Activated CD8-positive, alpha-beta T cell treated with anti-CD3 and anti-CD28 coated beads, Interleukin-2, amount 10 ng/mL, durations not matched to agents 7 days and 5 days (primary cell): ENCODE results near the gene AMACR. TPM values are rescaled to one million over a fixed set of nuclear protein-coding genes. Genes with fewer than 3 reads are reported as not detected.

Experiments
- total RNA-seq, 2 experiments: library from RNA; stranded (reverse); gene quantifications; one replicate each; pipeline ENCODE4 v1.2.3, GENCODE V29; 2021

The AMACR gene
- total RNA-seq, 2 experiments from 2014 or later: 6.5 to 6.9 TPM

Other genes starting within 250 kb of the AMACR start
- not detected for gene ADAMTS12, start 116.1 kb downstream of the AMACR start, total RNA-seq
- not detected for gene RXFP3, start 71.7 kb downstream of the AMACR start, total RNA-seq
- under 1 TPM in 1 of 2 experiments, not detected in 1; 0.34 TPM for gene SLC45A2, start 23.4 kb downstream of the AMACR start, total RNA-seq
- gene C1QTNF3, start 35.2 kb upstream of the AMACR start, total RNA-seq: 1 to 10 TPM; 2.8 to 3.0 TPM